Measurements from ENCODE around the gene ARMH3.
"Not testable (repeated sequence)": the region's sequence is repeated elsewhere in the genome, so short reads cannot be mapped to it uniquely, and the experiment has no call there.

Gene ARMH3

GRCh38 chr10:102046095-102046494 is 9.9 kb downstream of the ARMH3 start:
- no peak for DNase-seq (ENCODE audit: low spot score)

- no peak for DNase-seq (ENCODE audit: low spot score)
Observed at GRCh38 chr10:102045292-102045691, 10.7 kb downstream of the ARMH3 start.

- DNase-seq (ENCODE audit: low spot score), result no peak
Observed at GRCh38 chr10:102040305-102041050, 15.5 kb downstream of the ARMH3 start.

GRCh38 chr10:102038410-102038809 is 17.6 kb downstream of the ARMH3 start:
- DNase-seq (ENCODE audit: low spot score), result no peak

DNA sequence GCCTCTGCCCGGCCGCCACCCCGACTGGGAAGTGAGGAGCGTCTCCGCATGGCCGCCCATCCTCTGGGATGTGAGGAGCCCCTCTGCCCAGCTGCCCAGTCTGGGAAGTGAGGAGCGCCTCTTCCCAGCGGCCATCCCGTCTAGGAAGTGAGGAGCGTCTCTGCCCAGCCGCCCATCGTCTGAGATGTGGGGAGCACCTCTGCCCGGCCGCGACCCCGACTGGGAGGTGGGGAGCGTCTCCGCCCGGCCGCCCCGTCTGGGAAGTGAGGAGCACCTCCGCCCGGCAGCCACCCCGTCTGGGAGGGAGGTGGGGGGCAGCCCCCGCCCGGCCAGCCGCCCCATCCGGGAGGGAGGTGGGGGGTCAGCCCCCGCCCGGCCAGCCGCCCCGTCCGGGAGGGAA is 20.2 kb downstream of the ARMH3 start:
- DNase-seq (ENCODE audit: low spot score), result not testable (repeated sequence)

- DNase-seq (ENCODE audit: low spot score), result no peak
Observed at GRCh38 chr10:102033787-102034186, 22.2 kb downstream of the ARMH3 start.

GRCh38 chr10:102027261-102027660 is 28.7 kb downstream of the ARMH3 start:
- no peak for DNase-seq (ENCODE audit: low spot score)

GRCh38 chr10:102024799-102025198 is 31.2 kb downstream of the ARMH3 start:
- peak; percentile 60 for DNase-seq (ENCODE audit: low spot score)

GRCh38 chr10:102020938-102021337 is 35.0 kb downstream of the ARMH3 start:
- DNase-seq (ENCODE audit: low spot score), result no peak

DNA sequence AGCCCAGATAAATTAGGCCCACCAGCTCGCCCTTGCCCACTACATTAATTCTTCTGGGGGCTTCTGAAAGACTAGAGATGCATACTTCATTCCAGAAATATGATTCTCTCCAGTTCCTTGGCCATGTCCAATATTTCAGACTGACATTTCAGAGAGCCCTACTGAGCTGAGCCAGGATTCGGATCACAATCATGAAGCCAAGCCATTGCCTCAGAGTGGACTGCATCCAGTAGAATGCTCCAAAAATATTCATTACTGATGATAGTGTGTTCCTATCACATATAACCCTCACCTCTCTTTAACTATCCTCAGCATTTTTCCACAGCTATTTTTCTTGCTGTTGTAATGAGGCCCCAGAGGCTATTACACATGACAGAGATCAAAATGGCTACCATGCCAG is 38.7 kb downstream of the ARMH3 start:
- no peak for DNase-seq (ENCODE audit: low spot score)

- no peak for DNase-seq (ENCODE audit: low spot score)
Observed at GRCh38 chr10:102016416-102016815, 39.6 kb downstream of the ARMH3 start.

DNA sequence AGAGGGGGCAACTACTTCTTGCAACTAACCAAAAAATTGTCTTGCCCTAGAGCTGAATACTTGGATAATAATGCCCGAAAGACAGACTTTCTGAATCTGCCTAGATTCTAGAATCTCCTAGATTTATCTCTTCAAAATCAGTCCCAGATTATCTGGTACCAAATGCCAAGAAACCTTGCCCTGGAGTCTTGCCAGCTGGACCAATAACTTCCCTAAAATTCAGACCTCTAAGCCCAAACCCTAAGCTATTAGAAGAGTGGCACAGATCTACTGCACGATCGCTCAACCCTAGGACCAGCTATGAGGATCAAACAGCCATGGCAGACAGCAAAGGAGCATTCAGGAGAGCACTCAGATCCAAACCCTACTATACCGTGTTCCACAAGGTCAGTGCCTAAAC is 45.0 kb downstream of the ARMH3 start:
- DNase-seq (ENCODE audit: low spot score), result peak; percentile 26

DNA sequence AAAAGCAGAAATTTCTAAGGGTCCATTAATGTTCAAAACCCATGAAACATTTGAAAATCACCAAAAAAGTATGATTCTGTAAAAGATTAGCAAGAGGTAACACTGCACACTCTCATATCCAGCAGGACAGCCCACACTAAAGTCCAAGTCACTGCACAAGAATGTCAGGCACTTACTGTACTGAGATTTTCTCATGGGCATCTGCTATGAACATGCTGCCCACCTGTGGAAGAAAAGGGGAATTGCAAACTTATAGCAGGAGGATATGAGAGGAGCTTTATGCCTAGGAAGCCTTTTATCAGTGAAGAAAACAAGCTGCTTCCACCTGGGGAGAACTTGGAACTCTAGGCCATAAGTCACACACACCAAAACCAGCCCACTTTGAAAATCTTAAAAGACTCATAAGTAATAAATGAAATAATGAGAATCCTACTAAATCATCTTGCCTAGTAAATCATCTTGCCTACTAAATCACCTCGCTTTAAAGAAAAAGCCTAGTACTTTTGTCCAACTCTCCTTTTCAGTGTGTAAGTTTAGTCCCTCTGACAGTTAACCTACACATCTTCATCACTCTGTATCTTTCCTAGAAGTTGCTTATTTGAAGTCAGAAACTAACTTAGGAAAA is 46.1 kb downstream of the ARMH3 start:
- DNase-seq (ENCODE audit: low spot score), result peak; percentile 88

GRCh38 chr10:102007796-102008195 is 48.2 kb downstream of the ARMH3 start:
- no peak for DNase-seq (ENCODE audit: low spot score)

GRCh38 chr10:102007031-102007430 is 48.9 kb downstream of the ARMH3 start:
- DNase-seq (ENCODE audit: low spot score), result not testable (repeated sequence)

GRCh38 chr10:102004376-102004775 is 51.6 kb downstream of the ARMH3 start:
- no peak for DNase-seq (ENCODE audit: low spot score)

GRCh38 chr10:102003541-102003940 is 52.4 kb downstream of the ARMH3 start:
- no peak for DNase-seq (ENCODE audit: low spot score)

- peak; percentile 42 for DNase-seq (ENCODE audit: low spot score)
Observed at GRCh38 chr10:102001435-102002068, 54.4 kb downstream of the ARMH3 start.

DNA sequence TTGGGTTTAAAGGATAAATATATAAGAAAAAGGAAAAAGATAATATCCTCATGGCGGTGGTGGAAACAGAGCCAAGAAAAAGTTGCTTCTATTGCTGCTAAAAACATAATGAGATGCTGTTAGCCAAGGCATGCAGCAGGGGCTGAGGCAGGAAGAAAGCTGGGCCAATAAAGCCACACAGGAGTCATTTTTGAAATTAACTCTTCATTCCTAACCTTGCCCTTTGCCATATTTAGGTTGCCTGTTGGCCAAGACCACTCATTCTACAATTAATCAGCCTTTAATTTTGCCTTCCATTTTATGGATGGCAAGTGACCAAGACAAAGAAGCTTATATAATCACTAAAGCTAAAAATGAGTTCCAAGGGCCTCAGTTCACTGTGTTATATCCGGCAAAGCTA is 58.2 kb downstream of the ARMH3 start:
- DNase-seq (ENCODE audit: low spot score), result no peak

- no peak for DNase-seq (ENCODE audit: low spot score)
Observed at GRCh38 chr10:101995451-101996063, 60.4 kb downstream of the ARMH3 start.

- DNase-seq (ENCODE audit: low spot score), result no peak
Observed at GRCh38 chr10:101993651-101994200, 62.2 kb downstream of the ARMH3 start.

- no peak for DNase-seq (ENCODE audit: low spot score)
Observed at GRCh38 chr10:101993221-101993620, 62.8 kb downstream of the ARMH3 start.

DNA sequence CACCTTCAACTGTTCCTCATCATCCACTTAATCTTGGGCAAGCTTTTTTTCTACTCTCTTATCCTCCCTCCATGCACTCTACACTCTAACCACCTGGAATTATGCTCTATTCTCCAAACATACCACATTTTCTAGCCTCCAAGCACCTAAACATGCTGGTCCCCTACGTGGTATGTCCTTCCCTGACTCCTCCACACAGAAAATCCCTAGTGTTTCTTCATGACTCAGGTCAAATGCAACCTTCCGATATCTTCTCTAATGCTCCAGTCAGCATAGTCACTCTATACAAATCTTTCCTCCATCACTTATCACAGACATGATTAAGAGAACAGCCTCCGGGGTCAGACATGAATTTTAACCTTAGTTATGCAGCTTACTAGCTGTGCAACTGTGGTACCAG is 68.8 kb downstream of the ARMH3 start:
- DNase-seq (ENCODE audit: low spot score), result no peak

Data from pons (tissue), 1 donor.